ENCODE results near the gene NPAS3. TPM values are rescaled to one million over a fixed set of nuclear protein-coding genes. Genes with fewer than 3 reads are reported as not detected.

Gene NPAS3
- total RNA-seq, 1 donor from 2014 or later: 0.93 TPM

DNA sequence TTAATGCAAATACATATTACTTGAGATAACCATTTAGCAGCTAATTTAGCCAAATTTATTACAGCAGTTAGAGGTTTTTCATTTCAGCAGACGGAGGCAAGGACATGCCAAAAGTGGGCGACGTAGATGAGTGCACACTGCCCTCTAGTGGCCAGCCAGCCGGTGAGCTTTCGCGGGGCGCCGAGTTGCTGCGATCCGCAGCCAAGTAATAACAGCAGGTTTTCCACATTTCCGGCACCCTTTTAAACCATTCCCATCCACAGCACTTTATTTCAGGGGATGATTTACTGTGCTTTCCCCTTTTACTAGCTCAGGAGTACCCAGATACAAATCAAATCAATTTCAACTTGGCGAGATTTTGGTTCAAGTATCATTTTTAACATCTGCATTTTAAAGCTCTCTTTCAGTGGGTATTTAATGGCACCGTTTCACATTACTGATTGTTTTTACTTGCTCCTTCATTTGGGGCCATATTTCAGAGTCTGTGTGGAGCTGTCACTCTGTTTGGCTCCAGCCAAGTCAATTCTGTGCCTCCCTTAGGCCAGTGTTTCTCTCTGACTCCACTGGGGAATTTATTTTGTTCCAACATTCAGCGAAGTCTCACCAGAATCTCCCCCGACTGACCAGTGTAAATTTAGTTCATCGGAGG lies 854.2 kb downstream of the NPAS3 start:
- DNase-seq (ENCODE audit: extremely low read depth, low read depth, low spot score): no peak

- DNase-seq (ENCODE audit: extremely low read depth, low read depth, low spot score): no peak
Measured at GRCh38 chr14:33793398-33794110, 854.9 kb downstream of the NPAS3 start.

GRCh38 chr14:33794791-33795305 lies 856.2 kb downstream of the NPAS3 start:
- no peak for DNase-seq (ENCODE audit: extremely low read depth, low read depth, low spot score)

DNA sequence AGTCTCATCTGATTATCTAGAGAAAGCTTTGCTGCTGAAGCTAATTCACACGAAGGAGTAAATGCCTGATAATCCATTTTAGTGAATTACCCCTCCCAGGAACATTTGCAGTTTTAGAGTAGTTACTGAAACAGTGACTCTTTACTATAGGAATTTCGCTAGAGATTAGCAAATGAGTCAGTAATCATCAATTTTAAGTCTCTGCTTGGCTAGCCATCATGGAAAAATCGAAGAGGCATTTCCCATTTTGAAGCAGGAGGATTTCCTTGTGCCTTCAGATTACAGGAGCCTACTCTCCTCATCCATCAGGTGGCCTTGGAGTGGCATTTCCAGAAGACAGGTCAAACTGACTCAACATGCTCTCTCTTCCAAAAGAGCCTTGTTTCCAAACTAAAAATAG lies 857.7 kb downstream of the NPAS3 start:
- DNase-seq (ENCODE audit: extremely low read depth, low read depth, low spot score): no peak

GRCh38 chr14:33799705-33800570 lies 861.3 kb downstream of the NPAS3 start:
- no peak for DNase-seq (ENCODE audit: extremely low read depth, low read depth, low spot score)

GRCh38 chr14:33800735-33801163 lies 862.1 kb downstream of the NPAS3 start:
- DNase-seq (ENCODE audit: extremely low read depth, low read depth, low spot score): no peak

DNA sequence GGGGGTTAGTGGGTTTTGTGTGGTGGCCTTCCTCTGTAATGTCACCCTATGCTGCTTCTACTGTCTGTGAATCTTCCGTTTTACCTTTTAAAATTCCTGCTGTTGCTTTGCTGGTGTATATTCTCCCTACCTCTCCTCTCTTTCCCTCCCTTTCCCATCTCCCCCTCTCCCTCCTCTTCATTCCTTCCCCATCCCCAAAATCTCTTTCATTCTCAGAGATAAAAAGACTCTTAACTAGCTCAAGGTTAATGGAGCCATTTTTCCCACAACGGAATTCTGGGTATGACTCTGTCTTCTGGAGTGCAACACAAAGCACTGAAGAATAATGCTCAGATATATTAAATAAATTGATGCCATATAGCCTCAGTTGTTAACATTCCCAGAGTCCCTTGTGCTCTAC lies 864.1 kb downstream of the NPAS3 start:
- no peak for DNase-seq (ENCODE audit: extremely low read depth, low read depth, low spot score)

GRCh38 chr14:33805593-33805992 lies 866.9 kb downstream of the NPAS3 start:
- no peak for DNase-seq (ENCODE audit: extremely low read depth, low read depth, low spot score)

GRCh38 chr14:33806905-33807304 lies 868.2 kb downstream of the NPAS3 start:
- DNase-seq (ENCODE audit: extremely low read depth, low read depth, low spot score): no peak

DNA sequence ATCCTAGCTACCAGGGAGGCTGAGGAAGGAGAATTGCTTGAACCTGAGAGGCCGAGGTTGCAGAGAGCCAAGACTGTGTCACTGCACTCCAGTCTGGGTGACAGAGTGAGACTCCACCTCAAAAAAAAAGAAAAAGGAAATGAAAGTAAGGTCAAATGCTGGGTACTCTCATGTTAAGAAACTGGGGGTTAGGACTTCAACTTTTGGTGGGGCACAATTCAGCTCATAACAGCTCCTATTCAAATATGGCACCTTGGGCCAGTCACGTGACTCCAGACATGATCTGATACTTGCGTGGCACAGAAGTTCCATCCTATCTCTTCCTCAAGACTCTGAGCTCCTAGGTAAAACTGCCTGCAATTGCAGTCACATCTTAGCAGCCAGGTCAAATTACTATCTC lies 869.5 kb downstream of the NPAS3 start:
- no peak for DNase-seq (ENCODE audit: extremely low read depth, low read depth, low spot score)

DNA sequence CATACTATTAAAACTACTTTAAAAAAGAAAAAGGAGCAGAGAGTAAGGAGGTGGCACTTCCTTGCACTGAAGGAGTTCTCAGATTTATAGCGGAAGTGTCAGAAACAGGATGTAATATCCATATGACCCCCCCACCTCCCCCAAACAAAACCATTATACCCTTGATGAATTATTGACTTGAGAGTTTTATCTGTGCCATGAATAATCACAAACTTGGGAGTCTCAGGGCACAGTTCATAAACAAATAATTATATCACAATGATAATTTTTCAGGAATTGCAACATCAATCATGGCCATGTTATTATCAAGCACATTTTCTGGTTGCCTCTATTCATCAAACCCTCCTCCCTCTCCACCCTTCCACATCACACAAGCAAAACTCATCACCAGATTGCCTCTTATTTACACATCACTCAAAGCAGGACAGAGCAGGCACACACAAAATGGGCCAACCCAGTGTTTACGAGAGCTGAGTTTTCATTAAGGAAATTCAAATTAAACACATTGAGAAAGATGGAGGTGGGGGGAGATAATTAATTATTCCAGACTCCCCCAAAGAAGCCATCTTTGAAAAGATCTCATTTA lies 870.8 kb downstream of the NPAS3 start:
- no peak for DNase-seq (ENCODE audit: extremely low read depth, low read depth, low spot score)

DNA sequence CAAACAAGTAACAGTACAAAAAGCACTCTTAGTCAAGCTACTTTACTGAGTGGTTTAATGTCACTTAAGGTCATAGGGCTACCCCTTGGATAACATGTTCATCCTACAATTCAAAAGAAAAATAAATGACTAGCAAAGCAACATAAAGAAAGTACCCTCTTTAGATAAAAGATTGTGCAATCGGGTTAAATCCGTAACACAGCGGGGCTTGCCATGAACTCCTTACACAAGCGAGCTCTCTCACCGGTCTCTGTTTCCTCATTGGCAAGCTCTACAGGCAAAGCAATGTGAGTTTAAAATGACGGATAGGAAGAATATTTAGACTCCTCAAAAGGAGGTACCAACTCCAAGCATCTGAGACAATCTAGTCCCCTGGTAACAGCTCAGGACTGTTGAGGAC lies 871.6 kb downstream of the NPAS3 start:
- no peak for DNase-seq (ENCODE audit: extremely low read depth, low read depth, low spot score)

GRCh38 chr14:33811721-33812120 lies 873.0 kb downstream of the NPAS3 start:
- DNase-seq (ENCODE audit: extremely low read depth, low read depth, low spot score): no peak

DNA sequence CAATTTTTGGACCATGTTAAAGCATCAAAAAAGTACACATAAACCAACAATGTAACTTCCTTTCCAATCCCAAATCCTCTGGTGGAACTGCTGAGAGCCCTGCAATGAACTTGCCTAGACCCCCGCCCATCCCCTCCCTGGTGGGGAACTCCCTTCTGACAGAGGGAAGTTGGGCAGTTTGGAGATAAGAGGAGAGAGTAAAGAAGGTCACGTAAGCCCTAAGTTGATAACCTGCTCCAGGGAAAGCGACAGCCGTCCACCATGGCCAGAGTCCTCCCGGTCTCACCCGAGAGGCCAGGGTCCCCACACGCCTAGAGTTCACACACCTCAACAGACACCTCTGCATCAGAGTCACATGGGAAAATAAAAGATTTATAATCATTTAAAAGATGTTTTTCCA lies 873.5 kb downstream of the NPAS3 start:
- no peak for DNase-seq (ENCODE audit: extremely low read depth, low read depth, low spot score)

- no peak for DNase-seq (ENCODE audit: extremely low read depth, low read depth, low spot score)
Measured at GRCh38 chr14:33812601-33813000, 873.9 kb downstream of the NPAS3 start.

- no peak for DNase-seq (ENCODE audit: extremely low read depth, low read depth, low spot score)
Measured at GRCh38 chr14:33814010-33814409, 875.3 kb downstream of the NPAS3 start.

DNA sequence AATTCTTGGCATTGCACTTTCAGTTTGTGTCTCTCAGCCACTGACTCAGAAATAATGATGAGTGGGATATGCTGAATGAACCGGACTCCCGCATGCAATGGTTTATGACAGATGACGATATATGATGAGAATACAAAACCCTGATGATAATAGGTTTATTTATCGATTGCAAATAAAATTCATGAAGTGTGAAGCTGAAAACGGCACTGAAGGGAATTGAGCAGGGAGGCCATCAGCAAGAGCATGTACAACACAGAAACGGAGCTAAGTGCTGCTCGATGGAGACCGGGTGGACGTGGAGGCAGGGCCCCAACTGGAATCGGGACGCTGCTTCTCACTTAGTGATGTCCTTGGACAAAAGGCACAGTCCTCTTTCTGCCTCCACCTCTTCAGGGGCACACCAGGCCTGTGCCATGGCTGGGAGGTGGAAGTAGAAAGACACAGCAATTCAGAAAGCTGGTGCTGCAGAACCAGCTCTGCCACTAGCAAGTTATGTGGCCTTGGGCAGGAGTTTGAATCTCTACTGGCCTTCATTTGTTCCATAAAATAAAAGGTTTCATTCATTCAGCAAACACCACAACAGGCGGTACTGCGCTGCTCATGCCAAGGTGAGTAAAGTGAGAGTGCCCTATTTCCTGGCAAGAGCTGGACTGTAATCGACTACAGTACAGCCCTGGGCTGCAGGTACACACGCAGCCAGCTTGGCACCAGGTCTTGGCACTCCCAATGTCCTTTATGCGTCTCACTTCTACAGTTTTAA lies 895.2 kb downstream of the NPAS3 start:
- DNase-seq (ENCODE audit: extremely low read depth, low read depth, low spot score): no peak

DNA sequence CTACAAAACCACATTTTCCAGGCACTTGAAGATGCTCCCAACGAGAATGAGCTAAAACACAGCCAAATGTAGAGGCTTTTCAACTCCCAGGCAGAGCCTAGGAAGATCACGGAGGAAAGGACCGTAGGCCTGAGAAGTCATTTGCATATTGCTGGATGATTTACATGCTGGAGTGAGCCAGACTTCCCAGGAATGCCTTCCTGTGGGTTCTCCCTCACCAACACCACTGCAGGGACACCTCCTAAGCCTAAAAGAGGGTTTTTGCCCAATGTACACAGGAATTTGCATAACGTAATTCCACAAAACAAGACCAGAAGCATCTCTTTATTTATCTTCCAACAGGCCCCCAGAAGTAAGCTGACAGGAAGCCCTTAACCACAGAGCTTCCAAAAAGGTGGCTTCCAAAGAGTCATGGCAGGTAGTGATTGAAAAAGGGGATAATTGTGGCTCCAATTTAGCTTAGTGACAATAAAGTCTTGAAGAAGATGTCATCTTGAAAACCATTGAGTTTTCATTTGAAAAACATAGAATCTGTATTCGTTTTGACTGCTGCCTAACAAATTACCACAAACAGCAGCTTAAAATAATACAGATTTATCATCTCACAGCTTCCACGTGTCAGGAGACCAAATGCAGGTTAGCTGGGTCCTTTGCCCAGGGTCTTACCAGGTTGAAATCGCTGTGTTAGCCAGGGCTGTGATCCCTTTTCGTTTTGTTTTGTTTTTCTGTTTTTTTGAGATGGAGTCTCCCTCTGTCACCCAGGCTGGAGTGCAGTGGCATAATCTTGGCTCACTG lies 896.0 kb downstream of the NPAS3 start:
- no peak for DNase-seq (ENCODE audit: extremely low read depth, low read depth, low spot score)

DNA sequence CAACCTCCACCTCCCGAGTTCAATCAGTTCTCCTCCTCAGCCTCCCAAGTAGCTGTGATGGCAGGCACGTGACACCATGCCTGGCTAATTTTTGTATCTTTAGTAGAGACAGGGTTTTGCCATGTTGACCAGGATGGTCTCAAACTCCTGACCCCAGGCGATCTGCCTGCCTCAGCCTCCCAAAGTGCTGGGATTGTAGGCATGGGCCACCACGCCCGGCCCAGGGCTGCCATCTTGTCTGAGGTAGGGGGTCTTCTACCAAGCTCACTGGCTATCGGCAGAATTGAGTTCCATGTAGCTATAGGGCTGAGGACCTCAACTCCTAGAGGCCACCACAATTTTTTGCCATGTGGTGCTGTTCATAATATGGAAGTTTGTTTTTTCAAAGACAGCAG lies 896.6 kb downstream of the NPAS3 start:
- no peak for DNase-seq (ENCODE audit: extremely low read depth, low read depth, low spot score)
